ENCODE measurements around the gene GAS7.

Gene GAS7

GRCh38 chr17:10127819-10128425, 70.5 kb downstream of the GAS7 start:
- DNase-seq = no peak

GRCh38 chr17:10126616-10127501, 71.5 kb downstream of the GAS7 start:
- DNase-seq = no peak

- DNase-seq = no peak
Measured at GRCh38 chr17:10126276-10126615, 72.2 kb downstream of the GAS7 start.

GRCh38 chr17:10125531-10126275, 72.7 kb downstream of the GAS7 start:
- no peak for DNase-seq

GRCh38 chr17:10123093-10123492, 75.3 kb downstream of the GAS7 start:
- DNase-seq = no peak

- DNase-seq = no peak
Measured at GRCh38 chr17:10121971-10122707, 76.3 kb downstream of the GAS7 start.

GRCh38 chr17:10120749-10121148, 77.7 kb downstream of the GAS7 start:
- peak; percentile 39 for DNase-seq

GRCh38 chr17:10120109-10120485, 78.3 kb downstream of the GAS7 start:
- DNase-seq = peak; percentile 48

- peak; percentile 79 for DNase-seq
Measured at GRCh38 chr17:10119203-10120108, 79.0 kb downstream of the GAS7 start.

GRCh38 chr17:10118788-10119130, 79.6 kb downstream of the GAS7 start:
- DNase-seq = peak; percentile 3

- DNase-seq = no peak
Measured at GRCh38 chr17:10117581-10118001, 80.8 kb downstream of the GAS7 start.

GRCh38 chr17:10116753-10117420, 81.5 kb downstream of the GAS7 start:
- DNase-seq = no peak

- DNase-seq = no peak
Measured at GRCh38 chr17:10116267-10116666, 82.1 kb downstream of the GAS7 start.

GRCh38 chr17:10115536-10115932, 82.9 kb downstream of the GAS7 start:
- no peak for DNase-seq

GRCh38 chr17:10114931-10115535, 83.4 kb downstream of the GAS7 start:
- peak; percentile 70 for DNase-seq

- no peak for DNase-seq
Measured at GRCh38 chr17:10112962-10113361, 85.4 kb downstream of the GAS7 start.

GRCh38 chr17:10111907-10112452, 86.4 kb downstream of the GAS7 start:
- DNase-seq = no peak

- no peak for DNase-seq
Measured at GRCh38 chr17:10109146-10109545, 89.3 kb downstream of the GAS7 start.

GRCh38 chr17:10107316-10108165, 90.9 kb downstream of the GAS7 start:
- no peak for DNase-seq

GRCh38 chr17:10106067-10106466, 92.3 kb downstream of the GAS7 start:
- DNase-seq = no peak

All from RPMI8226 (cell line).